HG02678 (cell line): ENCODE data around the gene CD40.

Source experiments
- ATAC-seq: cut with Tn5 transposase; IDR thresholded peaks from one replicate; pipeline ENCODE4 v1.9.1; 2021; ENCODE audit warnings: mild to moderate bottlenecking, moderate library complexity; ENCODE audit not compliant: unreplicated experiment

Gene CD40

DNA sequence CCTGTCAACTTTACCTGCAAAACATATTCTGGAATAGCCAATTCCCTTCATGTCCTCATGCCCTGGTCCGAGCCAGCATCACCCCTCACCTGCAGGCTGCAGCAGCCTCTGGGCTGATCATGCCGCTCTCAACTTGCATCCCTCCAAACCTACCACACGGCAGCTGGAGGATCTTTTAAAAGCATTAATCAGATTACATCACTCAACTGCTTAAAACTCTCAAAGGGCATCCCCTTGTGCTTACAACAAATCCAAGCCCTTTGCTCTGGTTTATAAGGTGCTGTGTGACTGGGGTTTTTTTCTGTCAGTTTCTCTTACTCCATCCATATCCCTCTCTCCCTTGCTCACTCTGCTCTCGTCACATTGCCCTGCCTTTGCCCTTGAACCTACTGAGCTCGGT is 24.0 kb downstream of the CD40 start:
- ATAC-seq: no peak

DNA sequence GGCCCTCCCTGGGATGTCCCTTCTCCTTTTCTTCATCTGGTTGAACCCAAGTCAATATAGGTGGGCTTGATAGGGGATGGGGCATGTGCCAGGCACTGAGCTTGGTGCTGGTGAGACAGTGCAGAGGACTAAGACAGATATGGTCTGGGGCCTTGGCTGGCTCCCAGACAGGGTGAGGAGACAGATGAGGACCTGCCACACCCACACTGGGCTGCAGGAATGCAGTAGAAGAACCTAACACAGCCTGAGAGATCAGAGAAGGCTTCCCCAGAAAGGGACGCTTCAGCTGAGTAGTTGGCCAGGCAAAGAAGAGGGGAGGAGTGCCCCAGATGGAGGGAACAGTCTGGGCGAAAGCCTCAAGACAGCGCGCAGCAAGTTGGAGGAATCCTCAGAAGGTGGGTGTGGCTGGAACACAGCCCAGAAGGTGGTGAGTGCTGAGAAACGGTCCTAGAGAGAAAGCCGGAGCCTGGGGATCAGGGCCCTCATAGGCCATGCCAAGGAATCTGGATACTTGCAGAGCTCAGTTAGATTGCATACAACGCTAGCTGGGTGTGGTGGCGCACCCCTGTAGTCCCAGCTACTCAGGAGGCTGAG is 26.4 kb downstream of the CD40 start:
- no peak for ATAC-seq

DNA sequence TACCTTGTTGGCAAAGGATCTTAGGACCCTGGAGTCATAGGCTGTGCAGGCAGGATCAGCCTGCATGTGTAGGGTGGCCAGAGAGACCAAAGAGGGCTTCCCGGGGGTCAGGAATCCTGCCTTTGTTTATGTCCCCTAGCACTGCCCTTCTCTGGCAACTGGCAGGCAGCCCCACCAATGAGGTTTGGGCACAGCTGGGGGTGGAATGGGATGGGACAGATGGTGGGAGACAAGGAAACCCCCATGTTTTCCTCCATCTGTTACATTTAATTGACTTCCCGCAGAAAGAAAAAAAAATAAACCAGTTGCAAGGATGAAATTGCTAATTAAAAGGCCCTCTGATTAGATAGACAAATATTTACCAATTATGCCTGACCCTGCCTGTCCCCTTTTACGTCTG is 27.6 kb downstream of the CD40 start:
- no peak for ATAC-seq

DNA sequence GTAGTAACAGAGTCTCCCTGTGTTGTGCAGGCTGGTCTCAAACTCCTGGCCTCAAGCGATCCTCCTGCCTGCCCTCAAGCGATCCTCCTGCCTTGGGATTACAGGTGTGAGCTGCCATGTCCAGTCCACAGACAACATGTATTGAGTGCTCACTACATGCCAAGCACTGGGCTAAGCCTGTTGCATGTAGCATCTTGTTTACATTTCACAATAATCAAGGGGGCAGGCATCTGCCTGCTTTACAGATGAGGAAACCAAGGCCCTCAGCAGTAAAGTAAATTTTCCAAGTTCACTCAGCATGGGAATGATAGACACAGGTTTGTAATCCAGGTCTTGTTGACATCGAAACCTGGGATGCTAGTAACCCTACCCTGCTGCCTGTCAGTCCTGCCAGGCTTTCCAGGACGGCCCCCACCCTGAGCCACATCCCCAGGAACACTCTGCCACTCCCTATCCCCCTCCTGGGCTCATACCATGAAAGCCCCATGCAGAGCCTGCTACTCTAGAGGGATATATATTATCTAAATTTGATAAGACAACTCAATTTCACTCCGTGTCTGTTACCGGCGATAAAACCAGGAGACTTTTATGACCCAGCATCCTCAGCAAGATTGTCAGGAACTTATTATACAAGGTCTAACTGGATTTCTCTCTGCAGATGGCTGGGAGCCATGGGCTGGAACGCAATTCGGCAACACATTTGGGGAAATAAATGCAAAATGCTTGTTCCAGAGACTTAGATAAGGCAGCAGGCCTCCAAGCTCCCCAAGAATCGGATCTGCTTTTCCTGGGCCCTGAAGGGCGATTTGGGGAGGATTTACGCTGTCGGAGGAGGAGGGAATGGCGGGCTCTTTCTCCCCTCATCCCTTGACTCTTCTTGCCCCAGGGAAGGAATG is 30.4 kb downstream of the CD40 start:
- ATAC-seq: no peak

DNA sequence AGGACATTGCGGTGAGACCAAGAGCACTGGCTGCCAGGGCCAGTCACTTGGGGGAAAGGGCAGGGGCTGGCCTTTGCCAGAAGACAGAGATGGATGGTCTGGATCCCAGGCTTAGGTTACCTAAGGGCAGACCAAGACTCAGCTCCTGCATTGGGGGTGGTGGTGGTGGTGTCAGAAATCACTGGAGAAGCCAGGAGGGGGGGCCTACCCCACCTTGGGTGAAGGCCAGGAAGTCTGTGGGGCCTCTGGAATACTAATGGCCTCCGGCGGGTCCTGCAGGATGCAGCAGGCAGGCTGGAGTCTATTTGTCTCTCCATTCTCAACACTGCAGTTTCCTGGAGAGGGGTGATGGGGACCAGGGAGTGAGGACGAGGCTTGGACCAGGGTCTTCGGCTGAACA is 32.8 kb downstream of the CD40 start:
- ATAC-seq: no peak

DNA sequence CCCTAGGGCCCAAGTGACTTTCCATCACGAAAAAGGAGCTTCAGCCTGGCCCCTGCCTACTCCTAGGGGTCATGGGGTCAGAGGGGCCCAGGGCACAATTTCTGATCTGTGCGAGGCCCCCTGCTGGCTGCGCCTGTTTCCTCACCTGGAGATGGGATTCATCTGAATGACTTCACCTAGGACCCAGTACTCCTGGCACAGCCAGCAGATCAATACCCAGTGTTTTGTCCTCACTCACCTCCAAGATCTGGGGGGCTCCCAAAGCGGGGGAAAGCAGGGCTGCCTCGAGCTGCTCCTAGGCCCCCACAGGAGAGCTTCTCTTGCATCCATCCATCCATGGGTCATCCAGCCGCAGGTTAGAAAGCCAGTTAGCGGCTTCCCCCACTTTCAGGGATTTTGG is 33.8 kb downstream of the CD40 start:
- no peak for ATAC-seq

DNA sequence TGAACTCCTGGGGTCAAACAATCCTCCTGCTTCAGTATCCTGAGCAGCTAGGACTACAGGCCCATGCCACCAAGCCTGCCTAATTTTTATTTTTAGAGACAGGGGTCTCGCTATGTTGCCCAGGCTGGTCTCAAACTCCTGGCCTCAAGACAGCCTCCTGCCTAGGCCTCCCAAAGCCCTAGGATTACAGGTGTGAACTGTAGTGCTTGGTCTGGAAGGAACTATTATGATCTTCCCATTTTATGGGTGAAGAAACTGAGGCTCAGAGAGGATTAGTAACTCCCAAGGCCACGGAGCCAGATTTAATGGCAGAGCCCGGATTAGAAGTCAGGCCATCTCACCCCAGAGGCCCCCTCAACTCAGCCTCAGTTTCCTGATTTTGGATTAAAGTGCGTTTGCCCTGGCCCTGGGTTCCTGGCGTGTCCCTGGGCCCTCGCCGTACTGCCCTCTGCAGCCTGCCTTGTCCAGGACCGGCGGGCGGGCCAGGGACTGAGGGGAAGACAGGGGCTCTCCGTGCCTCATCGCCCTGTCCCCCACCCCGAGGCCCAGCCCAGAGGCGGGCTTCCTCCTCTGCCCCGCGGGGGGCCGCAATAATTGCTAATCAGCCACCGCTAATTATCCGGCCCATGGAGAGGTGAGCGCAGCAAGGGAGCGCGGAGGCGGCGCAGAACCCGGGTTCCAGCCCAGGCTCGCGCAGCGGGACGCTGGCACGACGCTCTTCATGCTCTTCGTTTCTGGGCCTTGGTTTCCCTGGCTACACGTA is 34.9 kb downstream of the CD40 start:
- no peak for ATAC-seq

DNA sequence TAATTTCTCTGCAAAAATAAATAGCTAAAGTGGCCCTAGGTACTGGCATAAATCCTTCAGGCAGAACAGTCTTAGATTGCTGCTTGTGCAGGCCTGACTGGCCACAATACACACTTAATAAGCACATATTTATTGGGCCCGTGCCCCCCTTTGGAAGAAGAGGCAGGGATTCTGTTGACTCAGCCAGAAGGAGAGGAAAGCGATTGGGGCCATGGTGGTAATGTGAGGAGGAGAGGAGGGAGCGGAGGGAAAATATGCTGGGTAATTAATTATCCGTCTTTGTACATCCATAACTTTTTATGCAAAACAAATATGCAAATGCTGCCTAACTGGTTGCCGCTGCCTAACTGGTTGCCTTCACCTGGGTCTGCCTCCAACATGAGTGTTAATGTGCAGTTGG is 36.2 kb downstream of the CD40 start:
- ATAC-seq: no peak

DNA sequence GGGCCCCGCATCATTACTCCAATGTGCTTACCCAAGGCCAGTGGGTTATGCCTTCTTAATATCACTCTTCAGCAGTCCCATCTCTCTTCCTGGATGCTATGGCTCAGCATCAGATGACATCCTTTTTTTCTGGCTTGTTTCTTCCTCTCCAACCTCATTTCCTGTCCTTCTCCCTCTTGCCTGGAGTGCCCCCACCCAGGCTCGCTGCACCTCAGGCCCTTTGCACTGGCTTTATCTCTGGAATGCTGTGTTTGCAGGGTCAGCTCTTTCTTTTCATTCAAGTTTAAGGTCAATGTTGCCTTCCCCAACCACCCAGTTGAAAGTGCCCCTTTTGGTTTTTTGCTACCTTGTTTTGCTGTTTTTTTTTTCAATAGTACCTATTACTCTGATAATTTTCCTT is 36.7 kb downstream of the CD40 start:
- no peak for ATAC-seq

DNA sequence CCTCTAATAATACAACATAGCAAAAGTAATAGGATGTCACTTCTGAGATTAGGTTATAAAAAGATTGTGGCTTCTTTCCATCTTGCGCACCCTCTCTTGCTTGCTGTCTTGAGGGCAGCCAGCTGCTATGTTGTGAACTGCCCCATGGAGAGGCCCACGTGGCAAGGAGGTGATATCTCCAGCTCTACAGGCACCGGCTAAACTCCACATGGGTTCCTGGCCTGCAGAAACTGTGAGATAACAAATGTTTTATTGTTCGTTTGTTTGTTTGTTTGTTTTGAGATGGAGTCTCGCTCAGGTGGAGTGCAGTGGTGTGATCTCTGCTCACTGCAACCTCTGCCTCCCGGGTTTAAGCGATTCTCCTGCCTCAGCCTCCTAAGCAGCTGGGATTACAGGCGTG is 38.0 kb downstream of the CD40 start:
- no peak for ATAC-seq

DNA sequence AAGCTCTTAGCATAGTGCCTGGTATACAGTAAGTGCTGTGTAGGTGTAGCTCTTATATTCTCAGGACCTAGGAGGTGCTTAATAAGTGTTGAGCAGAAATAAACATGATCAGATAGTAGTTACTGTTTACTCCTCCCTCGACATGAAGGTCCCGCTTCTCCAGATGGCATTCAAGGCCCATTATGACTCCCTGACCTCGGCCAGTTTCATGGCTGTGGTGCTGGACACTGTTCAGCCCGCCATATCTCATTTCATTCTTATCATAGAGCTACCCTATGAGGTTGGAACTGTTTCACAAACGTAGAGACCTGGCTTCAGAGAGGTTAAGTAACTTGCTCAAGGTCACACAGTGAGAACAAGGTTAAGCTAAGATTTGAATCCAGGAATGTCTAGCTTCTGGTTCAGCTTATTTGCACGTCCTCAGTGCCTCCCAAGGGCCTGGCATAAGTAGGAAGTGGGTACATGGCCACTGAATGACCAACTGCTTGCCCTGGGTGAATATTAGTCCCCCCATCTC is 39.0 kb downstream of the CD40 start:
- ATAC-seq: no peak

DNA sequence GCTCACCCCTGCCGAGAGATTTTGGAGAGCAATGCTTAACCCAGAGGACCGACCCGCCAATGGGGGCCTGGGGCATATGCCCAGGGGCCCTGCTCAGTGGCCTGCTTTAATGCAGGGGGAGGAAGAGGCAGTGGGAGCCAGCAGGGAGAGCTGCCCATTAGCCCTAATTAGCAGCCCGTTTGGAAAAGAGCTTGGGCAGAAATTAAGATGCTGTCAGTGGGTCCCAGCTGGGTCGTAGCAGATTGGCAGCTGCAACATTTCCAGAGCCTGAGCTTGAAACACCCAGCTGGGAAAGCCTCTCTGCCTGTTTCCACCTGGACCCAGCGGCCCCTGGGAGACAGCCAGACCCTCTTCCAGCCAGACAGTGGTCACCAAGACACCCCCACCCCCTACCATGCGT is 39.5 kb downstream of the CD40 start:
- no peak for ATAC-seq

DNA sequence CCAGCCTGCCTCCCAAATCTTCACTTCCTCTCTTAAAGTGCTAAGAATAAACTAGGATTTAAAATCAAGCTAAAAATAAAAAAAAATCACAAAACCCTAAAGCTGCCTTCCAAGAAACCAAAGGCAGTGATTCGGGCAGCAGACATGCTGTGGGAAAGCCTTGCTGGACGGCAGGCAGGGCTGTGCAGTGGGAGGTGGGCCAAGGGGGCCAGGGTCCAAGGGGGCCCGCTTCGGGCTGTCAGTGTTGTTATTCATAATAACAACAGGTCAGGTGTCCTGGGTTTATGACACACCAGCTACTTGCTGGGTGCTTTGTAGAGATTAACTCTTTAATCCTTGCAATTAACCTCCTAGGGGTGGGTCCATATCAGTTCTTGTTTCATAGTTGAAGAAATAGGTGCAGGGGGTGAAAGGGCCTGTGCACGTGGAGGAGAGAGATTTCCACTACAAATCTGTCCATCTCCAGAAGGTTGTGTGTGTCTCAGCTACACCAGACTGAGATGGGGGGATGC is 40.4 kb downstream of the CD40 start:
- no peak for ATAC-seq

DNA sequence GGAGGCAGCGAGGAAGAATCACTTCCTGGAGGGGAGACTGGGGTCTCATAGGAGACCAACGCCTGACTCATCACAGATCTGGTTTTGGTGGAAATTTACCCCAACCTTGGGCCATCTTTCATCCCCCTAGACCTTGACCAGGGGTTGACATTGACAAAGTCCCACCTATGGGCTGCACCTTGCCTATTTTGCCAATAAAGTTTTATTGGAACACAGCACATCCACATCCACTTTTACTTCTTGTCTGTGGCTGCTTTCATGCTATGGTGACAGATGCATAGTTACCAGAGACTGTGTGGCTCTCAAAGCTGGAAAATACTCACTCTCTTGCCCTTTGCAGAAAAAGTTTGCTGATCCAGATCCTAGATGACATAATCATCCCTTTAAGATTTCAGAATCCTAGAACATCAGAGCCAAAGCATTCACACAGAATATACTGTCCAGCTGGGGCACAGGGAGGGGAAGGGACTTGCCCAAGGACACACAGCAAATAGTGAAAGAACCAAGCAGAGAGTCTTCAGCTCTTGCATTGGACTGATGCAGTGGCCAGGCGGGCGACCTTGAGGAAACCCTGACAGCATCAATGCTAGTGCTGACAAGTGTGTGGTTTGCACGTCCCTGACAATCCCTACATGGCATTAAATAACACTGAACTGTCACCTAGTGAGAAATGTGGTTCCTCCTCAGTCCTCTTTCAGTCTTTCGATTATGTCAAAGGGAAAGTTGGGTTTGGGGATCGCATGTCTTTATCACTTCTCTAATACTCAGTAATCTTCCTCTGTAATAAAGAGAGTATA is 41.2 kb downstream of the CD40 start:
- no peak for ATAC-seq

DNA sequence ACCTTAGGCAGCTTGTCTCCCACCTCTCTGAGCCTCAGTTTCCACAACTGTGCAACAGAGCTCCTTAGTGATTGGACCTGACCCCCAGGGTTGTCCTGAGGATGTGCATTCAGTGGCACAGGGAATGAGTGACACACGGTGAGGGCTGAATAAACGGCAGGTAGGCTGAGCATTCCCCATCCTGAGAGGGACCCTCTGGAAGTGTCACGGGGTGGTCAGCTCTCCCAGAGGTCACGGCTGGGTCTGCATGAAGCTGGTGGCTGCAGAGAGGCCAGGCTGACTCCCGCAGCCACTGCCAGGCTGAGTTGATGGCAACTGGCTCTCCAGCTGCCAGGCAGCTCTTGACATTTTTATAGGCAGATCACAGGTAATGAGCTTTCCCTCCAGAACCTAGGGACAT is 42.5 kb downstream of the CD40 start:
- no peak for ATAC-seq

DNA sequence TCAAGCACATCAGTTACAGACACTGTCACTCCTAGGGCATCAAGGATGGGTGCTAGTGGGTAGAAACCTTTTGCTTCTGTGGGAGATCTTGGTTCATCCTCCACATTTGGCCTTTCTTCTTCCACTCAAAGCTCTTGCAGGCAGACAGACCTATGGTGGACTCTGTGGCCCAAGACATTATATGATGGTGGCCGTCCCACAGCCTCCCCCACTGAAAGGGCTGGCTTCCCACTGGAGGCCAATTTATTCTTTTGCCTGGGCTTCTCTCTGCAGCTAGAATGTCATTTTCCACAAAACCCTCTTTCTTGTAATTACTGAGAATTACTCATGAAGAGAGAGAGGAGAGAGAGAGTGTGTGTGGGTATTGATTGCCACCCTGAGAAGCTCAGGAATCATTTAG is 43.8 kb downstream of the CD40 start:
- no peak for ATAC-seq

DNA sequence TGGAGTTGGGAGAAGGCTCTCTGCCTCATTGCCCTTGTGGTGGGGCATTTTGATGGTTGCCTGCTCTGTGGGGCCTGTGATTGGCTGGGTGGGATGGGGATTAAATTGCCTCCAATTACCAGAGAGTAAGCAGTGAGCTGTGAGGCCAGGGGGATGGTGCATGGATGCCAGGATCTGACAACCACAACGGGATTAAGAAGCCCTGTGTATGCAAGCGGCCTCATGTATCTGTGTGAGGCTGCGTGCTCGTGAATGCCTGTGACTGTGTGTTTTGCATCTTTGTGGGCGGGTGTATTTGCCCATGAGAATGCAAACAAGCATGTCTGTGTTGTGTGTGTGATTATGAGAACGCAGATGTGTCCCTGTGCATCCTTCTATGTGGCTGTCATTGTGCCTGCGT is 46.1 kb downstream of the CD40 start:
- no peak for ATAC-seq

DNA sequence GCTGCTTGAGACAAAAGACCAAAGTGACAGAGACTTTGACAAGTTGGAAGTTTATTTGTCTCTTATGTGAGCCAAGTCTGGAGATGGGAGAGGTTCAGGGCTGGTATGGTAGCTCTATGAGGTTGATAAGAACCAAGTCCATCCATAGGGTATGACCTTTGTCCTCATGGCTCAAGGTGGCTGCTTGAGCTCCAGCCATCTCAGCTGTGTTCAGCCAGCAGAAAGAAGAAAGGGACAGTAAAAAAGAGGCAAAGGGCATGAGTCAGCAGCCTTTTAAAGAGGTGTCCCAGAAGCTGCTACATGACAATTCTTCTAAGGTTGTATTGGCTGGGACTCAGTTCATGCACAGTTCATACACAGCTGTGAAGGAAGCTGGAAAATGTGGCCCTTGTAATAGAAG is 49.0 kb downstream of the CD40 start:
- ATAC-seq: no peak

DNA sequence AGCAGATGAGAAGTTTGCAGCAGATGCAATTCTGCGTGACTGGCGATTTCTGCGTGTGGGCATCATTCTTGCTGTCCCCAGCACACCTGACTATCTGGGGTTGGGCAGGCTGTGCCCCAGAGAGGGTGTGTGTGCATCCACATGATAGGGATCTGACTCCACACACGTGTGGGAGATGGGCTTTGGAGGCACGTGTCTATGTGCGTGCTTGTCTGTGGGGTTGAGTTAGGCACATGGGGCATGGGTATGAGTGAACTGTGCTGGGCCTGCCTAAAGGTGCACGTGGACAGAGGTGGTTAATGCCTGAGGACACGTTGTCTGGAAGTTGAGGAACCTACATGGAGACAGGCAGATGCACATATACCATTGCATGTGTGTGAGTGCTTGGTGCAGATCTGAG is 50.3 kb downstream of the CD40 start:
- no peak for ATAC-seq

DNA sequence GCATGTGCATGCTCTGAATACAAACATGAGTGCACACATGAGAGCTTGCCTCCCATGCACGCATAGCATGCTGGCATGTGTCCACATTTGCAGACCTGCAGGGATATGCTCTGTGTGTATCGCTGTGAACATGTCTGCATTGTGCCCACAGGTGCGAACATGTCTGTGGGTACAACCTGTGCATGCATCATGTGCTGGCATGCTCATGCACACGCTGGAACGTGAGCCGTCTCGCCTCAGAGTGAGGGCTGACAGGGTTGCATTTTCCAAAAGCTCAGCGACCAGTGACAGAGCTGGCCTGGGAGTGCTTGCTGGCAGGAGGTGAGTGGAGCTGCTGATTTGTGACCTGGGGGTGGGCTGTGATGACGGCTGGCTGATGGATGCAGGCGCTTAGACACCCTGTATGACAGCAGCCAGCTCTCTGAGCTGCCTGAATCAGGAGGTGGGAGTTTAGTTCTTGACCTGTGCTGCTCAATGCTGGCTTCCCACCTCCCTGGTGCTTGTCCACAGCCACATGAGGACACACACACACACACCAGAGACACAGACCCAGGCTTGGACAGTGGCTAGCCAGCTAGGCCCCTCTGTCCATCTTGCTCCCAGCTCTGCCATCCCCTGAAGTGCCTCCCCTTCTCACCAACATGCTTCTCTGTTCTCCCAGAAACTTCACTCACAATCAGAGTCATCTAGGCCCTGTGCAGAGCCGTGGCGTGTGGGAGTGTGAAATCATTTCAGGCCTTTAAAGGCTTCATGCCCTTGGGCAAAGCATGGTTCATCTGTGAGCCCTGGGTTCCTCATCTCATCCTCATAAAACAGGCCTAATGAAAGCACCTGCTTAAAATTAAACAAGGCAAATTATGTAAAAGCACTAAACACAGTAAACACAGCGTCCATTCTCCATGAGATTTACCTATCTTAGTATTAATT is 51.4 kb downstream of the CD40 start:
- ATAC-seq: no peak
